22Rv1 (cell line): Measurements from ENCODE around the gene ZSWIM7.

Experiments used
- CTCF ChIP-seq: fragments of 450-650 bp; IDR thresholded peaks from 2 replicates; pipeline ENCODE4 v1.5.1; 2017; ENCODE audit warnings: mild to moderate bottlenecking
- ZFX ChIP-seq: fragments of 450-650 bp; IDR thresholded peaks from 2 replicates; pipeline ENCODE4 v1.6.1; 2017; ENCODE audit warnings: antibody characterized with exemption, borderline replicate concordance

GRCh38 chr17:16036261-16036660 lies 36.8 kb upstream of the ZSWIM7 start:
- TF ChIP-seq CTCF = no peak
- TF ChIP-seq ZFX = no peak
